Embryonic facial prominence (tissue), 1 donor: ENCODE measurements around the gene PPAN.

ENCODE experiments used
- DNase-seq: peaks from one replicate; pipeline ENCODE4 v3.0.0-alpha.2; 2016; ENCODE audit errors: extremely low spot score

PPAN gene

DNA sequence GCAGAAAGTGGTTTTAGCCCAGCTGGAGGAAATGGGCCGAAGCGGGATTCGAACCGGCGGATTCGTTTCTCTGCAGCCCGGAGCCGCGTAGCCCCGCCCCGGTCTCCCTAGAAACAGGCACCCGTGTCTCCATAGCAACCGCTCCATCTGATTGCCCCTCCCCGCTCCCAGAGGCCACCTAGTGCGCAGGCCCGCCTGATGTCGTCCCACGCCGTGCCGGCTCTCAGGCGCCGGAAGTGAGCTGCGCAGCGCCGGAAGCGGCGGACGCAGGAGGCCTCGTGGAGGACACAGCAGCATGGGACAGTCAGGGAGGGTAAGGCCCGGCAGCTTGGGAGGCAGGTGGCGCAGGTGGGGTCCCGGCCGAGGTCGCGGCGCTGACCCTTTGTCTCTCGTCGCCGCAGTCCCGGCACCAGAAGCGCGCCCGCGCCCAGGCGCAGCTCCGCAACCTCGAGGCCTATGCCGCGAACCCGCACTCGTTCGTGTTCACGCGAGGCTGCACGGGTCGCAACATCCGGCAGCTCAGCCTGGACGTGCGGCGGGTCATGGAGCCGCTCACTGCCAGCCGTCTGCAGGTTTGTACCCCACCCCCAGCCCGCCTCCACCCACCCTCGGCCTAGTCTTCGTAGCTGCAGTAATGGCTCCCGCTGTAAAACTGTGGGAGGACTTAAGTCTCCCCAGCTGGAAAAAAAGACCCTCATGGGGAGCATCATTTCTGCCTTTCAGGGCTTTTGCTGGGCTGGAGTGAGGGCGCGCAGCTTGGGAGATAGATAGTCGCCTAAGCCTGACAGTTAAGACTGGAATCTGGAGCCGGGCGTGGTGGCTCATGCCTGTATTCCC lies at the start of gene PPAN:
PPAN (plus strand) TSS at position 263 of the 837 bp plus-strand sequence; CDS start at position 296, 33 bp downstream.
- DNase-seq = peak; percentile 98

DNA sequence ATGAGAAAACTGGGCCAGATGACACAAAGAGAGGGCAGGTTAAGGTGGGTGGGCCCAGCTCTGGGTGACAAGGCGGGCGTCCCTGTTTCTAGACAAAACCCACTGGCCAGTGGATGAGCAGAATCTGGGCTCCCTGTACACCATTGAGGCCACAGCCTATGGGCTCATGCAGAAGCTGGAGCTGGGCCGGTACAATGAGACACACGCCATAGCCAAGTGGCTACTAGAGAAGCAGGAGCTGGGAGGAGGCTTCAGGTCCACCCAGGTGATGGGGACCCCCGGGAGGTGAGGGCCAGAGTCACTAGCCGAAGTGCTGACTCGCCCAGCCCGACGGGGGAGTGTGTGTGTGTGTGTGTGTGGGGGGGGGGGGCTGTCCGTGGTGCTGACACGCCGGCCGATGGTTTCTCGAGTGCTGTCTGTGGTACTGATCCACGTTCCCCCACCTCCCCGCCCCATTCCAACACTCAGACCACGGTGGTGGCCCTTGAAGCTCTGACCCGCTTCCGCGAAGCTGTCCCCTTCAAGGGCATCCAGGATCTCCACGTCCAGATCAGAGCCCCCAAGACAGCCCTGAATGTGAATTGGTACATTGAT lies 44.3 kb upstream of the PPAN start:
- no peak for DNase-seq

- DNase-seq = no peak
Measured at GRCh38 chr19:10068205-10068604, 38.0 kb upstream of the PPAN start.

DNA sequence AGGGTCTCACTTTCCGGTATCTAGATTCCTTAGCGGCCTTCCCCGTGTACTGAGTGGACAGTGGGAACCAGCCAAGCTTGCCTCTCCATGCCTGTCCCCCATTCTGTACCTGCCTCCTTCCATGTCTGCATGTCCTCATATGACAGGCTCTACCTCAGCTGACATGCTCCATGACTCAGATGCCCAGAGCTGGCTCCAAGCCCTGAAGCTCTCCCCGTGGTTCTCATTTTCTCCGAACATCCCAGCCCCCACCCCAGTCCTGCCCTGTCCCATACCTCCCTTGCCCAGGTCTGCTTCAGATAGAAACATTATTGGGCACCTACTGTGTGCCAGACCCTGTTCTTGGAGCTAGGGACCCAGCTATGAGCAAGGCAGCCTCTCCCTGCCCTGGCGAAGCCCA lies 37.1 kb upstream of the PPAN start:
- no peak for DNase-seq

DNA sequence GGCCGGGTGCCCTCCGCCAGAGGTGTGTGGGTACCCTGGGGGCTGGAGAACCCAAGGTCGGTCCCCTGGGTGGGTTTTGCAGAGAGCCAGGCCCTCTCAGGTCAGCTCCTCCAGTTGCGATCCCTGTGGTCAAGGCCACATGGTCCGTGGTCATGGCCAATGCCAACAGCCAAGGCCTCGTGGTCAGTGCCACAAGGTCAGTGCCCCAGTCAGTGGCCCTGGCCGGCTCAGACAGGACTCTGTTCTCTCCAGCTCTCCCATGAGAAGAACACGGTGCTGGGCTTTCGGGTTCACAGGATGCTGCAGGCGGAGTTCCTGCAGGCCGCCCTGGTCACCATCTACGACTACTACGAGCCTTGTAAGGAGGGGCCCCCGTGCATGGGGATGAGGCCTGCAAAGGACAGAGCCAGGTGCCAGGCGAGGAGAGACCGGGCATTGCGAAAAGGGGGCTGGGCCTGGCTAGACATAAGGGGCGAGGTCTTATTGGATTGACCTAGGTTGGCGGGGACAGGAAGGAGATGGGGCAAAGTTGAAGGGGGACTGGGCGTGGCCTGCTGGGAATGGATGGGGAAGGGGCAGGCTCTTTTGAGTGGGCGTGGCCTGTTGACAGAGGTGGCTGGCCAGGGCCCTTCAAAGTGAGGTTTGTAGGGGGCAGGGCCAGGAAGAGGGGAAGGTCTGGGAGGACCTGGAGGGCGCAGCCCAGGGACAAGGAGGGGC lies 35.3 kb upstream of the PPAN start:
- DNase-seq = no peak

DNA sequence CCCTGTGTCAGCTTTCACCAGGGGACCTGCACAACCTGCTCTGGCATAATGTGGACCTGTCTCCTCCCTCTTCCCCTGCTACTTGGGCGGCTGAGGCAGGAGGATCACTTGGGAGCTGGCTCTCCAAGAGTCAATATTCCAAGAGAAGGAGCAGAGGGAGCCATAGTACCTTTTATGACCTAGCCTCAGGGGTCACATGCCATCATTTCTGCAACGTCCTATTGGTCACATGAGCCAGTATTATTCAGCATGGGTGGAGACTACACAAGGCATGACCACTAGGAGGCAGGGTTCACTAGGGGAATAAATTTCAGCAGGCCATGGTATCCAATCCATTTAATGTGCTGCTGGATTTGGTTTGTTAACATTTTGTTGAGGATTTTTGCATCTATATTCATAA lies 32.0 kb upstream of the PPAN start:
- no peak for DNase-seq

DNA sequence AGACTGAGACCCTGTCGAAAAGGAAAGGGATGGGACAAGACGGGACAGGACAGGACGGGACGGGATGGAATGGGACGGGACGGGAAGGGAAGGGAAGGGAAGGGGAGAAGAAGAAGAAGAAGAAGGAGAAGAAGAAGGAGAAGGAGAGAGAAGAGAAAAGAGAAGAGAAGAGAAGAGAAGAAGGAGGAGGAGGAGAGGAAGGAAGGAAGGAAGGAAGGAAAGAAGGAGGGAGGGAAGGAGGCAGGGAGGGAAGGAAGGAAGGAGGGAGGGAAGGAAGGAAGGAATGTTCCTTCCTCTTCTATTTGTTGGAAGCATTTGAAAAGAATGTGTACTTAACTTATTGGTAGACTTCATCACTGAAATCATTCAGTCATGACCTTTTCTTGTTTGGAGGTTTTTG lies 29.6 kb upstream of the PPAN start:
- DNase-seq = no peak

DNA sequence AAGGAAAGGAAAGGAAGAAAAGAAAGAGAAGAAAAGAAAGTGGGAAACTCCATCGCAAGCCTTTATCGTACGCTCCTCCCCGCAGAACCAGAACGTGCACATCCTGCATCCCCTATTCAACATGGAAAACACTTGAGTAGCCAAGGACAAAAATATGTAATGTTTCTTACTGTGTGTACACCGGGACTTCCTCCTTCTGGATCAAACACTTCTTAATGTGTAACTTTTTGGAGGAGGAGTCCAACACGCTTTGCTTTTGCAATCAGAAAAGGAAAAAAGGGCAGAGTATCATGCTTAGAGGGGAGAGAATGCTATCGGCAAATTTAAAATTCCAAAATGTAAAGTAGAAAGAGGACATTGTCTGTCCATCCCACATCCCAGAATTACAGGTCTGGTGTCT lies 27.8 kb upstream of the PPAN start:
- DNase-seq = no peak

- DNase-seq = no peak
Measured at GRCh38 chr19:10079031-10079453, 27.1 kb upstream of the PPAN start.

GRCh38 chr19:10083911-10084310 lies 22.3 kb upstream of the PPAN start:
- DNase-seq = no peak

GRCh38 chr19:10084803-10085202 lies 21.4 kb upstream of the PPAN start:
- no peak for DNase-seq

GRCh38 chr19:10085641-10086590 lies 20.2 kb upstream of the PPAN start, which contains the start of gene SHFL:
Gene SHFL, plus strand, starts transcription at chr19:10086317. Its CDS starts 111 bp downstream, at chr19:10086428.
- DNase-seq = no peak

GRCh38 chr19:10086591-10087192 lies 19.5 kb upstream of the PPAN start:
- no peak for DNase-seq

GRCh38 chr19:10087296-10088061 lies 18.7 kb upstream of the PPAN start:
- no peak for DNase-seq

GRCh38 chr19:10088949-10089554 lies 17.1 kb upstream of the PPAN start:
- no peak for DNase-seq

DNA sequence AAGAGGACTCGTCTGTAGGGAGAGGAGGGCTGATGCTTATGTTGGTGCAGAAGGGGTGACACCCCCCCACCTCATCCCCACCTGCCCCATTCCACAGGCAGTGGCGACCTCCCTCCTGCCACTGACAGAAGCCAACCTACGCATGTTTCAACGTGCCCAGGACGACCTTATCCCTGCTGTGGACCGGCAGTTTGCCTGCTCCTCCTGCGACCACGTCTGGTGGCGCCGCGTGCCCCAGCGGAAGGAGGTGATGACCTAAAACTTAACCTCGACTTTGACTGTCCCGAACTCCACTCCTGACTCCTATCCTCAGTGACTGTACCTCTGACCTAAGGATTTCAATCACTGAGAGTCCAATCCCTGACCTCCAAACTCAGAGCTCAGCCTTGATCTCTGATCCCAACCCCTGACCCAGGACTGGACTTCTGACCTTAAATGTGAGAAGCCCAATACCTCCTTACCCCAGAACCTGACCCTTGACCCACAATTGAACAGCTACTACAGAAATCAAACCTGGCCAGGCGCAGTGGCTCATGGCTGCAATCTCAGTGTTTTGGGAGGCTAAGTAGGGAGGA lies 16.3 kb upstream of the PPAN start:
- DNase-seq = no peak

DNA sequence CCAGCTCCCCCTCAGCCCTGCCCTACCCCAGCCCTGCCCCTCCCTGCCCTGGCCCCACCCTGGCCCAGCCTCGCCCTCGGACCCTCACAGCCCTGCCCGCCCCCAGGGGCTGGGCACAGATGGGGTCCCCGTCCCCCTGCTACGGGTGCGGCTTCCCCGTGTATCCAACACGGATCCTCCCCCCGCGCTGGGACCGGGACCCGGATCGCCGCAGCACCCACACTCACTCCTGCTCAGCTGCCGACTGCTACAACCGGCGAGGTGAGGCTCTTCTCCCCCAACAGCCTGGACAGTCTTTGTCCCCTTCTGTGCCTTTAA lies 14.8 kb upstream of the PPAN start:
- no peak for DNase-seq

- DNase-seq = no peak
Measured at GRCh38 chr19:10091895-10092641, 14.1 kb upstream of the PPAN start.
